GM12873 (cell line): ENCODE results near the gene CIDEC.
A peak's percentile ranks its signal among the peaks of the same experiment; 100 is the strongest.

Source experiments
- CTCF ChIP-seq: IDR thresholded peaks from 2 replicates; pipeline ENCODE4 v1.5.1; 2012; ENCODE audit warnings: low read depth, mild to moderate bottlenecking, moderate library complexity, low read length, control low read depth; ENCODE audit not compliant: insufficient read depth; ENCODE audit errors: missing control alignments

CIDEC gene

GRCh38 chr3:9834520-9835380, 45.3 kb downstream of the CIDEC start:
- no peak for TF ChIP-seq CTCF

GRCh38 chr3:9833078-9833477, 47.0 kb downstream of the CIDEC start:
- TF ChIP-seq CTCF = no peak

- TF ChIP-seq CTCF = no peak
Observed at GRCh38 chr3:9831253-9831652, 48.8 kb downstream of the CIDEC start.

GRCh38 chr3:9828801-9829755, 51.0 kb downstream of the CIDEC start:
- TF ChIP-seq CTCF = no peak

- peak; percentile 51 for TF ChIP-seq CTCF
Observed at GRCh38 chr3:9826815-9827573, 53.1 kb downstream of the CIDEC start.

GRCh38 chr3:9825451-9826040, 54.5 kb downstream of the CIDEC start:
- TF ChIP-seq CTCF = no peak

GRCh38 chr3:9820946-9821345, 59.1 kb downstream of the CIDEC start:
- TF ChIP-seq CTCF = peak; percentile 24
